Amygdala (tissue), 56 donors: ENCODE results near the gene KCNMB3.
"Not testable (repeated sequence)": the region's sequence is repeated elsewhere in the genome, so short reads cannot be mapped to it uniquely, and the experiment has no call there.

Experiments
- DNase-seq, 56 donors: peaks; one replicate each; lab custom pipeline; 2025; lab: John Stamatoyannopoulos, UW

Gene KCNMB3

DNA sequence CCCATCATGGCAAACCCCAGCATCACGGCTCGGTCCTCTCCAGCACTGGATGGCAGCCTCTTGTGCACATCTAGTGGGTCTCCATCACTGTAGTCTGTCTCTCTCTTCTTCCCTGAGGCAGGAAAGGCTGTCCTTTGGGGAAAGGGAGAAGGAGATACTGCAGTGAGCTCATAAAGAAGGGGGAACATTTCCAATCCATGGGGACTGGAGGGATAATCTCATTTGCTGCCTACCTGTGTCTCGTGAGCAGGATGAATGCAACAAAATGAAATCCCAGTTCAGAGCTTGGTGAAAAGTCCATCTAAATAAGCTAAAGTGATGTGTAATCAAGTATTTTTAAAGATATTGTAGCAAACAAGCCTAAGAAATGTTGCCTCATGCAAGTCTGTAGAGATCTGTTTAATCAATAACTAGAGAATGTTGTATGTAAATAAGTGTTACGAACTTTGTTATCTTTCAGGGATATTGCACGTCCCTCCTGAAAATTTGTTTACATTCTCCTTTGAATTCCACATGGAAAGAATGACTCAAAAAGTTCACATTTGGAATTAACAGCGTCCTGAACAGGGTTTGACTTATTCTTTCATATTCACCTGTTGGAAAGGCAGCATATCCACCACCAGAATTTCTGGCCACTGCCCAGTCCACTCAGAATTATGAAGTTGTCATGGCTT, at the start of gene KCNMB3:
Gene KCNMB3 (minus strand): TSS at position 312 of the 674 bp plus-strand sequence. CDS start 124 bp downstream, at position 188.
- DNase-seq: no peak

- DNase-seq: no peak
Observed at GRCh38 chr3:179299999-179300613, 49.2 kb upstream of the KCNMB3 start.

- DNase-seq: no peak
Observed at GRCh38 chr3:179299316-179299715, 48.4 kb upstream of the KCNMB3 start.

DNA sequence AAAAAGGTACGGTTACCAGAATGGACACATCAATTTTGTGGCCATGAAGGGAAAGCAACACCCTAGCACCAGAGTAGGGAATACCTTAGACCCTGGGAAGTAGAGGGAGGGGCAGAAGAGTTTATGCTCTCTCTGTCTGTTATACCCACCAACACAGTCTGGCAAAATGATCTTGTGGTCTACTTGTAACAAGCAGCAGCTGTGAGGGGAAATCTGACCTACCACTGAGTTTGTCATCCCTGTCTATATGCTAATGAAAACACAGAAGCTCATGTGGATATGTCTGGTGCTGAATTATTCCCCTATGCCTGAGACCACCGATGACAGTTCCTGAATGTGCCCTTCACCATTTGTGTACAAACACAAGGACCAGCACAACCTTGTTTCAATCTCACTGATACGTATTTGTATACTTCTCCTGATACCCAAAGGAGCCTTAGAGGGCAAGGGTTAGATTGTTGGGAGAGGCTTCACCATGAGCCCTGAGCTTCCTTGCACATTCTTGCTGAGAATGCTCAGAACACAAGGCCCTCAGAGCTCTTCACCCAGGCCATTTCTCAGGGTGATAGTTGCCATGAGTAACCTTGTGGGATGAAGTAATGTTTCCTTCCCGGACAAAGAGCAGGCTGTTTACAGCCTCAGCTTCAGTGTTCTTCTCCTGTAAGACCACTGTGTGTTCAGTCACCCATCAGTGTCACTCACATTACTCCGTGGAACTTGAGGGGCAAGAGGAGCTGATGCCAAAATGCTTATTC, 47.2 kb upstream of the KCNMB3 start:
- no peak for DNase-seq

GRCh38 chr3:179292450-179292849, 41.5 kb upstream of the KCNMB3 start:
- DNase-seq: no peak

GRCh38 chr3:179289295-179289694, 38.4 kb upstream of the KCNMB3 start:
- DNase-seq: no peak

DNA sequence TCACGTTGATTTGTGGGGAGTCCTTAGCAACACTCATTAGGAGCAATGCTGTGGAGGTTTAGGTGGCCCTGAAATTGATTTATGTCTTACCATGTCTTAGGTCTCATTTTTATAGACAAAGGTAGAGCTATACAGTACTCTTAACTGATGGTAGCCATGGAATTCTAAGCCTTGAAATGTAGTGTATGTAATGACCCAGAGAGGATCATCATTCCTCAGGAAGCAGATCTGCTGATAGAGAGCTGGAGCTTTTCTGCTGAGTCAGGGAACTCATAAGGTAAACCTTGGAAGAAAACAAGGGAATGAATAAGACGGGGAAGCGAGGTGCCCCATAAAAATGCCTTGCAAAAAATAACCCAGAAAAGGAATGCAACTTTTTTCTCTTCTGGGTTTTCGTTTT, 37.9 kb upstream of the KCNMB3 start:
- no peak for DNase-seq

DNA sequence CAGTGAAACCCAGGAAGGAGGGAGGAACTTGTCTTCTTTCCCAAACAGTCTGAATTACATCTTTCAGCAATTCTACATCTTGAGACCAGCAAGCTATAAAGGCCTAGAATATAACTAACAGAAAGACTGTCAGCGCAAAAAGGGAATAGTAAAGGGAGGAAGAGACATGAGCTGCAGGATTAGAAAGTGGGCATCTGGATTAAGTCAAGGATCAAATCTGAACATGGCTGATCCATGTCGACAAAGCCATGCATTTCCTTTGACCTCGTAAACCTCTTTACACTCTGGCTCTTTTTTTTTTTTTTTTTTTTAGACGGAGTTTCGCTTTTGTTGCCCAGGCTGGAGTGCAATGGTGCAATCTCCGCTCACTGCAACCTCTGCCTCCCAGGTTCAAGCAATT, 35.4 kb upstream of the KCNMB3 start:
- DNase-seq: no peak

DNA sequence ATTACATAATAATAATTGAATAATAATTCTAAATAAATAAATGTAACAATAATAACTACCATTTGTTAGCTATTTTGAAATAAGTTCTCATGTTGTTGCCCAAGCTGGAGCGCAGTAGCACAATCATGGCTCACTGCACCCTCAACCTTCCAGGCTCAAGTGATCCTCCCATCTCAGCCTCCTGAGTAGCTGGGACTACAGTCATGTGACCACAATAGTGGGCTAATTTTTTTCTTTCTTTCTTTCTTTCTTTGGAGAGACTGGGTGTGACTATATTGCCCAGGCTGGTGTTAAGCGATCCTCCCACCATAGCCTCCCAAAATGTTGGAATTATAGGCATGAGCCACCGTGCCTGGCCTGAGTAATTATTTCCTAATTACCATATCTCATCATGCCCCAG, 30.9 kb upstream of the KCNMB3 start:
- DNase-seq: no peak

DNA sequence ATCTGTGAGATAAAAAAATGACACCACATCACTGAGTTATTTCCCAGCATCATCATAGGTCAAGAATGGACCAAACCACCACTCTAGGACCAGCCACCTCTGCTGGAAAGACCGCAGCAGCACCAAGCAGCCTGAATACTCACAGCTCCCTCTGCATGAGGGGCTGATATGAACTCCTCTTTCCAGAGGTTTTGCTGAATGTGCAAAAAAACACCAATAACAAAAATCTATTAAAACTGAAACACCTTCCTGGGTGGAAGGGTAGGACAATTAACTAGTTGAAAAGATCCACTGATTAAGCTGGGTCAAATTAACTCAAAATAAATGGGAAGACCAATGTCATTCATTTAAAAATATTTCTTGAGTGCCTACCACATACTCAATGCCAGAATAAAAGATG, 28.9 kb upstream of the KCNMB3 start:
- no peak for DNase-seq

- DNase-seq: no peak
Observed at GRCh38 chr3:179278932-179279693, 28.2 kb upstream of the KCNMB3 start.

- DNase-seq: no peak
Observed at GRCh38 chr3:179278151-179278550, 27.2 kb upstream of the KCNMB3 start.

- DNase-seq: no peak
Observed at GRCh38 chr3:179276743-179277142, 25.8 kb upstream of the KCNMB3 start.

- no peak for DNase-seq
Observed at GRCh38 chr3:179276001-179276400, 25.1 kb upstream of the KCNMB3 start.

DNA sequence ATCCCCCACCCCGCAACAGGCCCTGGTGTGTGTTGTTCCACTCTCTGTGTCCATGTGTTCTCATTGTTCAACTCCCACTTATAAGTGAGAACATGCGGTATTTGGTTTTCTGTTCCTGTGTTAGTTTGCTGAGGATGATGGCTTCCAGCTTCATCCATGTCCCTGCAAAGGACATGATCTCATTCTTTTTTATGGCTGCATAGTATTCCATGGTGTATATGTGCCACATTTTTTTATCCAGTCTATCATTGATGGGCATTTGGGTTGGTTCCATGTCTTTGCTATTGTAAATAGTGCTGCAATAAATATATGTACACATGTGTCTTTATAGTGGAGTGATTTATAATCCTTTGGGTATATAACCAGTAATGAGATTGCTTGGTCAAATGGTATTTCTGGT, 23.5 kb upstream of the KCNMB3 start:
- not testable (repeated sequence) for DNase-seq

- DNase-seq: no peak
Observed at GRCh38 chr3:179272385-179272784, 21.5 kb upstream of the KCNMB3 start.

- no peak for DNase-seq
Observed at GRCh38 chr3:179269152-179269707, 18.3 kb upstream of the KCNMB3 start.

DNA sequence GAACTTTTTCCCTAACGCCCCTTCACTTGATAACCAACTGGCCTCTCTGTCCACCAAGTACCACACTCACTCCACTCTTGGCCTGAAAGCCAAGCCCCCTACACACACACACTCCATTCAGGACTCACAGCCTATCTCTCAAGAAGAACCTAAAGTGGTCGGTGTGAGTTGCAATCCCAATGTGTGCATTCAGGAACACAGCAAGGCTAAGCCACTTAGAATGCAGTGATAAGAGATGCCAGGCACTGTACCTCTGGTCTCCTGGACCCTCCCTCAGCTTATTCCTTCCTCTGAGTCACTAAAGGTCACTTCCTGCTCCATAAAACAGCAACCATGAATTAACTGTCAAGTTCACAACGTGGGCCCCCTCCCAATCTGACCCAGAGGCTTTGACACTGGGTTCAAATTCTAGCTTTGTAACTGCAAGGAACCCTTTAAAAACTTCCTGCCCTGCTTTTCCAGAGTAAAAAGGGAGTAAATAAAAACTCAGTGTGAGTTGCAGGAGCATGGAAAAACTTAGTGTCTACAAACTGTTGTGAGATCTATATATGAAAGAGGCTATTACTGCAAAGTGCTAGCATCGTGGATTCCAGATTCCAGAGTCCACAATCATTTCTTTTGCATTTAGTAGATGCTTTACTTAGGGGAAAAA, 17.6 kb upstream of the KCNMB3 start:
- no peak for DNase-seq

- DNase-seq: no peak
Observed at GRCh38 chr3:179266701-179267211, 15.8 kb upstream of the KCNMB3 start.

DNA sequence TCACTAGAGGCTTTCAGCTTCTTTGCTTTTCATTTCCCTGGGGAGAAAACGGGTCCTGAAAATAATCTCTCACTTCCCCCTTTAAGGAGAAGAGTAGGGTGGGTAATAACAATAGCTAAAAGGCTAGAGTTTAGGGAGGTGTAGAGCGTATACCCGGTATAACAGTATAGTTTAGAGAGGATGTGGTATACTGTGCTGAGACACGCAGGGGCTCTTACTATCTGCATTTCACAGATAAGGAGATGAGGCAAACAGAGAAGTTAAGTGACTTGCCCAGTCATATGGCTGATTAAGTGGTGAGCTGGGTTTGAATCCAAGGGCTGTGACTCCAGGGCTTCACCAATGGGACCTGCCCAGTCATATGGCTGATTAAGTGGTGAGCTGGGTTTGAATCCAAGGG, 15.0 kb upstream of the KCNMB3 start:
- DNase-seq: no peak
